ENCODE results near the gene KLF12.

- TF ChIP-seq CTCF (IDR thresholded peaks at IDR 0.05; ENCODE audit: insufficient read depth, low read length, poor library complexity, severe bottlenecking) (no peak), EZH2phosphoT487 (conservative IDR thresholded peaks at IDR 0.05; ENCODE audit: low read length) (no peak)
These were observed 36.1 kb downstream of the KLF12 start for GRCh38 chr13:74098077-74098476.

Data from SU-DHL-6 (cell line).